Measurements from ENCODE around the gene PEAK1. TPM values are rescaled to one million over a fixed set of nuclear protein-coding genes. Genes with fewer than 3 reads are reported as not detected.
A peak's percentile ranks its signal among the peaks of the same experiment; 100 is the strongest.

The PEAK1 gene
- total RNA-seq, 2 donors from 2014 or later = 44.2 to 59.8 TPM

DNA sequence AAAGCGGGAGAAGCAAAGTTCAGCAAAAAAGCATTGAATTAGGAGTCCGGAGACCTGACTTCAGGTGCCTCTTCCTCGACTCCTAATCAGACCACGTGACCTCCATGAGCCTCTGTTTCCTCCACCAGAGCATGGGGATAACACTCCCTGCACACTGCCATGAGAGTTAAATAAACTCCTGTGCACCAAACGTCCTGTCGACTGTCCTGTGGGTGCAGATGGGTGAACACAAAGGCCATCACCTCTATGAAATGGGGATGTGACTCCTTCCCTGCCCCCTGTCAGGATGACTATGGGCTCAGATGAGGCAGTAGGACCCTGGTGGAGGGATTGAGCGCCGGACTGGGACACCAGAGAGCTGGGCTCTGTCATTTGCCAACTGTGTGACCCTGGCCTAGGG, 335.5 kb downstream of the PEAK1 start:
- no peaks in the 10 kb centered on the region for H3K27me3 ChIP-seq
- no peaks in the 10 kb centered on the region for H3K9me3 ChIP-seq
- H3K4me3 ChIP-seq = no peak overlapping the region
- H3K27ac ChIP-seq = no peak overlapping the region
- no peaks in the 10 kb centered on the region for H3K36me3 ChIP-seq
- DNase-seq (ENCODE audit: low spot score) = no peak
- H3K4me1 ChIP-seq = peaks cover 0 to 6% of the 10 kb centered on the region in 2 donors
- TF ChIP-seq, protein P1, sequence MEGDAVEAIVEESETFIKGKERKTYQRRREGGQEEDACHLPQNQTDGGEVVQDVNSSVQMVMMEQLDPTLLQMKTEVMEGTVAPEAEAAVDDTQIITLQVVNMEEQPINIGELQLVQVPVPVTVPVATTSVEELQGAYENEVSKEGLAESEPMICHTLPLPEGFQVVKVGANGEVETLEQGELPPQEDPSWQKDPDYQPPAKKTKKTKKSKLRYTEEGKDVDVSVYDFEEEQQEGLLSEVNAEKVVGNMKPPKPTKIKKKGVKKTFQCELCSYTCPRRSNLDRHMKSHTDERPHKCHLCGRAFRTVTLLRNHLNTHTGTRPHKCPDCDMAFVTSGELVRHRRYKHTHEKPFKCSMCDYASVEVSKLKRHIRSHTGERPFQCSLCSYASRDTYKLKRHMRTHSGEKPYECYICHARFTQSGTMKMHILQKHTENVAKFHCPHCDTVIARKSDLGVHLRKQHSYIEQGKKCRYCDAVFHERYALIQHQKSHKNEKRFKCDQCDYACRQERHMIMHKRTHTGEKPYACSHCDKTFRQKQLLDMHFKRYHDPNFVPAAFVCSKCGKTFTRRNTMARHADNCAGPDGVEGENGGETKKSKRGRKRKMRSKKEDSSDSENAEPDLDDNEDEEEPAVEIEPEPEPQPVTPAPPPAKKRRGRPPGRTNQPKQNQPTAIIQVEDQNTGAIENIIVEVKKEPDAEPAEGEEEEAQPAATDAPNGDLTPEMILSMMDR (IDR thresholded peaks at IDR 0.05) = no peak

DNA sequence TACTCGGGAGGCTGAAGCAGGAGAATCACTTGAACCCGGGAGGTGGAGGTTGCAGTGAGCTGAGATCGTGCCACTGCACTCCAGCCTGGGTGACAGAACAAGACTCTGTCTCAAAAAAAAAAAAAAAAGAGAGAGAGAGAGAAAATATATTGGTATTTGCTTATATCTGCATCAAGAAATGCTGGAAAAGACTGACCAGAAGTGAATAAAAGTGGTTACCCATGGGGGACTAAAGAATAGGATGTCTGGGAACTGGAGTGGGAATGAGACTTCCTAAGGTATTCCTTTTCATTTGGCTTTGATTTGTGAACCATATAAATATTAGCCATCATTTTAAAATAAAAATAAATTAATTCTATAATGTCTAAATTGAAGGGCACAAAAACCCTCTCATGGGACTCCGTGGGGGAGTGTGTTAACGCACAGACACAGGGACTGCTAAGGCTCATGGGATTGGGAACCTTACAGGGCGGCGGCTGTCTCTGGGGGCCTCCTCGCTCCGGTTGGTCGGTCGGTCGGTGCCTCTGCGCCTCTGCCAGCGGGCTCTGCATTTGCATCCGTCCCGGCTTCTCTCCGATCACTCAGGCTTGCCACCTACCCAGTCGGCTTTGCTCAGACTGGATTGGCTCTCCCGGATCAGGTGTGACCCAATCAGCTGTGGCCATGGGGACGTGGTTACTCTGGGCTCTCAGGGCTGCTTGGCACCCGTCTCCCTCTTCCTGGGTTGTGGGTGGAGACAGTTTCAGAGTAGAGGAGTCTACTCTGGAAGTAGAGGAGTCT, 336.3 kb downstream of the PEAK1 start:
- H3K27me3 ChIP-seq = no peaks in the 10 kb centered on the region

DNA sequence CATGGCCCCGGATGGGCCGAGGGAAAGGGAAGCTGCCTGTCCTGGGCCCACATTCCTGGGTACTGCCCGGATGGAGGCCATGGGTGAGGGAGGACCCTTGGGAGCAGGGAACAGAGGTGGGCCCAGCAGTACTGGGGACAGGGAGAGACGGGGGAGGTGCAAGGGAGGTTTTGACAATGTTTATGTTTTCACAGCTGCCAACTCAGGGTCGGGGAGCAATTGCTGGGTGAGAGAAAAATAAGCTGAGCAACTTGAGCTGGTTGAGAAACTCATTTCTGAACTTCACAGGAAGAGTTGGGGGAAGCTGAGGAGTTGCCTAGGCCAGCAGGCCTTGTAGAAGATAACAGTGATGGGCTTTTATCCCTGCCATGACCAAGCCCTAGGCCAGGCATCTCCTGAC, 337.9 kb downstream of the PEAK1 start:
- DNase-seq (ENCODE audit: low spot score) = no peak

More for the DNA sequence above, 336.3 kb downstream of the PEAK1 start:
- Histone ChIP-seq H3K36me3 (no peaks in the 10 kb centered on the region), H3K4me1 (peaks cover 0 to 6% of the 10 kb centered on the region in 2 donors), H3K27ac (no peak overlapping the region), H3K9me3 (no peaks in the 10 kb centered on the region), H3K4me3 (peak overlapping the region; percentile 4 to 33)
- DNase-seq (ENCODE audit: low spot score) = peak; percentile 81
- TF ChIP-seq, protein P1 (IDR thresholded peaks at IDR 0.05) = no peak

DNA sequence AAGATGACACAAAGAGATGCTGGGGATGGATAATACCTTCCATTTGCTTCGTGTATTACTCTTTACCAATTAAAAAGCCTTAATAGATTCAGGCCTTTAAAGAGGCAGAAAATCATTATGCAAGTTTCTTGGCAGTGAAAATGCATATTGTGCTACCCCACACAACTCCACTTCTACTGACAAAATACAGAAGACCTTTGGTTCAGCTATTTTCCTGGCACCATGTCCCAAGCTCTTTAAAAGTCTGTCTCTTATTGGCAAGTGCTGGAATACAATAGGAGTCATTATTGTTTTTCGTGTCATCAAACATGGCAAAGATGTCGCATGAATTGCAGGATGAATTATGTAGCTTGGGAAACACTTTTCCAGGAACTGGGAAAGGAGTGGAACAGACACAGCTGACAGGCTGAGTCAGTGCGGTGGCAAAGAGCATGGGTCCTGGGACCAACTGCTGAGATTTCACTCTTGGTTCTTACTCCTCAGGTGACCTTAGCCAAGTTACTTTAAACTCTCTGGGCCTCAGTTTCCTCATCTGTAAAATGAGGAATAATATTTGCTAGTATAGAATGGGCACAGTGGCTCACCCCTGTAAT, 343.5 kb downstream of the PEAK1 start:
- Histone ChIP-seq H3K4me1 (peaks cover 0 to 2% of the 10 kb centered on the region in 2 donors), H3K36me3 (no peaks in the 10 kb centered on the region), H3K27me3 (no peaks in the 10 kb centered on the region), H3K27ac (no peak overlapping the region), H3K9me3 (no peaks in the 10 kb centered on the region), H3K4me3 (no peak overlapping the region)
- DNase-seq (ENCODE audit: low spot score) = no peak
- TF ChIP-seq, protein P1 (IDR thresholded peaks at IDR 0.05) = no peak

More for the DNA sequence above, 337.9 kb downstream of the PEAK1 start:
- H3K27ac ChIP-seq = no peak overlapping the region
- TF ChIP-seq, protein P1 (IDR thresholded peaks at IDR 0.05) = no peak
- no peak overlapping the region for H3K4me3 ChIP-seq
- H3K4me1 ChIP-seq = peaks cover 0 to 6% of the 10 kb centered on the region in 2 donors
- no peaks in the 10 kb centered on the region for H3K27me3 ChIP-seq
- H3K36me3 ChIP-seq = no peaks in the 10 kb centered on the region
- H3K9me3 ChIP-seq = no peaks in the 10 kb centered on the region

DNA sequence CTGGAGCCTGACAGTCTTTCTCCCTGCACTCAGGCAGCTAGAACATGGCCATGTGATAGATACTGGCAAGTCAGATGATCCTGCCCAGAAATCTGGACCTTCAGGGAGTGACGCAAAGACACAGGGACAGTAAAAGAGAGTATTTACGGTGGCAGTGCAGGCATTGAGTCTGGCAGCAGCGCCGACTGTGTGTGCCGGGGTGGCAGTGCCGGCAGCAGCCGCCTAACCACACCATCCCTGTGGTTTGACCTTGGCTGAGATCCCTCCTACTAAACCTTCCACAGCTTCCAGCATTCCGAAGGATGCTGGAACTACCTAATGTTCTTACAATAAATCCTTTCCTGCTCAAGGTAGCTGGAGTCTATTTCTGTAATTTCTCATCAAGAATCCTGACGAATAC, 344.4 kb downstream of the PEAK1 start:
- peaks cover 0 to 5% of the 10 kb centered on the region in 2 donors for H3K4me1 ChIP-seq
- no peak for DNase-seq (ENCODE audit: low spot score)
- no peaks in the 10 kb centered on the region for H3K27me3 ChIP-seq
- TF ChIP-seq, protein P1 (IDR thresholded peaks at IDR 0.05) = no peak
- H3K36me3 ChIP-seq = no peaks in the 10 kb centered on the region
- no peak overlapping the region for H3K4me3 ChIP-seq
- H3K27ac ChIP-seq = no peak overlapping the region
- no peaks in the 10 kb centered on the region for H3K9me3 ChIP-seq
